ENCODE results near the gene IL22RA1.

- TF ChIP-seq EZH2 (IDR thresholded peaks at IDR 0.05) (no peak), POLR2AphosphoS5 (IDR thresholded peaks at IDR 0.05; ENCODE audit: borderline replicate concordance, low read depth, low read length) (no peak), FOXP2 (optimal IDR thresholded peaks at IDR 0.05; ENCODE audit: control extremely low read depth, extremely low read length, insufficient read depth) (no peak)
Measured at GRCh38 chr1:24126018-24126671, 16.8 kb downstream of the IL22RA1 start.

All from SK-N-MC (cell line).